Measurements from ENCODE around the gene DDAH1.

The DDAH1 gene

GRCh38 chr1:85467929-85468540 lies 3.1 kb upstream of the DDAH1 start:
- DNase-seq, result no peak

- DNase-seq, result no peak
Measured at GRCh38 chr1:85467036-85467435, 2.1 kb upstream of the DDAH1 start.

GRCh38 chr1:85465786-85466134 lies 801 bp upstream of the DDAH1 start:
- no peak for DNase-seq

GRCh38 chr1:85464497-85465098 lies 361 bp downstream of the DDAH1 start:
- peak; percentile 2 to 15 for DNase-seq

- DNase-seq, result no peak
Measured at GRCh38 chr1:85463731-85464496, 1.0 kb downstream of the DDAH1 start.

- no peak for DNase-seq
Measured at GRCh38 chr1:85462931-85463649, 1.9 kb downstream of the DDAH1 start.

GRCh38 chr1:85461216-85461918 lies 3.6 kb downstream of the DDAH1 start:
- DNase-seq, result no peak

GRCh38 chr1:85460555-85461088 lies 4.3 kb downstream of the DDAH1 start:
- DNase-seq, result no peak

GRCh38 chr1:85459290-85459689 lies 5.7 kb downstream of the DDAH1 start:
- no peak for DNase-seq

GRCh38 chr1:85454214-85454613 lies 10.7 kb downstream of the DDAH1 start:
- no peak for DNase-seq

- DNase-seq, result no peak
Measured at GRCh38 chr1:85453640-85454194, 11.2 kb downstream of the DDAH1 start.

- DNase-seq, result no peak
Measured at GRCh38 chr1:85452948-85453347, 12.0 kb downstream of the DDAH1 start.

GRCh38 chr1:85451236-85451830 lies 13.6 kb downstream of the DDAH1 start:
- DNase-seq, result no peak

- no peak for DNase-seq
Measured at GRCh38 chr1:85450832-85451231, 14.1 kb downstream of the DDAH1 start.

GRCh38 chr1:85449356-85449755 lies 15.6 kb downstream of the DDAH1 start:
- no peak for DNase-seq

- DNase-seq, result no peak
Measured at GRCh38 chr1:85448358-85448757, 16.6 kb downstream of the DDAH1 start.

- no peak for DNase-seq
Measured at GRCh38 chr1:85447006-85447943, 17.7 kb downstream of the DDAH1 start.

GRCh38 chr1:85445906-85446305 lies 19.1 kb downstream of the DDAH1 start:
- no peak for DNase-seq

GRCh38 chr1:85444381-85444780 lies 20.6 kb downstream of the DDAH1 start:
- no peak for DNase-seq

GRCh38 chr1:85440612-85441011 lies 24.3 kb downstream of the DDAH1 start:
- DNase-seq, result no peak

- DNase-seq, result no peak
Measured at GRCh38 chr1:85438353-85438752, 26.6 kb downstream of the DDAH1 start.

All from CD4-positive, alpha-beta T cell treated with Interferon alpha-2 for 1 hour (primary cell).